ENCODE data around the gene DDA1.
"Not testable (repeated sequence)": the region's sequence is repeated elsewhere in the genome, so short reads cannot be mapped to it uniquely, and the experiment has no call there.

The DDA1 gene

DNA sequence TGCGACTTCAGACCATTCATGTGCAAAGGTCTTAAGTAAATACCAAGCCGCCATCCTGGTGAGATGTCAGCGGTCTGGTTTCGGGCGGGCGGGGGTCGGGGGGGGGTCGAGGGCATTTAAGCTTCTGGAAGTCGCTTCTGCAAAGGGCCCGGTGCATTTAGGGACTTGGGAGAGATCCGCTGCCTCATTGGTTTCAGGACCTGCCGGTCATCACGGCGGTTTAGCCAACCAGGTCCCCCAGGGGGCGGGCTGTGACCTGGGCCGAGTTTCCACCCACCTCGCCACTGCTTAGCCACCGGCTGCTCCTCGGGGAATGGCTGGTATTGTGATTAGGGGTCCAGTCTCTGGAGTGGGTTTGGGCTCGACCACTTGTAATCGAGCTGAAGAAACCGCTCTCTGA, 19.9 kb upstream of the DDA1 start:
- DNase-seq = peak; percentile 73

GRCh38 chr19:17292301-17293074, 16.9 kb upstream of the DDA1 start:
- peak; percentile 82 for DNase-seq

- DNase-seq = no peak
These were observed 15.8 kb upstream of the DDA1 start for GRCh38 chr19:17293605-17294004.

DNA sequence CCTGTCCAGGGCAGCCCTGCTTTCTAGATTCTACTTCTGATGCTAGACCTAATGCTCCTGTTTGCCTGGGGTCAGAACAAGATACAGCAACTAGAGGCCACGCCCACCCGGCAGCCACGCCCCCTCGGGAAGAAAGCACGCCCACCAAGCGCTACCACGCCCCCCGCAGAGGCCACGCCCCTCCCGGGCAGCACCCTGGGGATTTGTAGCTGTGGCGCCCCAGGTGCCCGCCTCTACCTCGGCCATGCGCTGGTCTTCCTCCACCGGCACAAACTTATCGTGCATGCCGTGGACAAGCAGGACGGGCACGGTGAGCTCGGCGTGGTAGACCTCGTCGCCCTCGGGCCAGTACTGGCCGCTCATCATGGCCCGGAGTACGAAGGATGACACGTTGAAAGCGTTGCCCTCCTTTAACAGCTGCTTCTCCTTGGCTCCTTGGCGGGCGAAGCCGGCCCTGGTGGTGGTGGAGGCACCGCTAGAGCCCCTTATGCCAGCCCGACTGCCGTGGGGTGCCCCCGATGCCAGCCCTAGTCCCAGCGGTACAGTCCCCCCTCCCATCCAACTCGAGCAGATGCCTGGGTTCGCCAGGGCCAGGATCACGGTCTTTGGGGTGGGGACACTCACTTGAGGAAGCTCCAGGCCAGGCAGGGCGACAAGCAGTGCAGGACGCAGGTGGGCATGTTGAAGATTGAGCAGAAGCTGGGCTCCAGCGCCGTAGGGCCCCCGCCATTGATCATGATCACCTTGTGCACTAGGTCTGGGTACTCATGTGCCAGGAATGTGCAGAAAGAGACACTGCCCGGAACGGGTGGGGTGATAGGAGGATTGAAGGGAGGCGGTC, 15.1 kb upstream of the DDA1 start:
- no peak for DNase-seq

DNA sequence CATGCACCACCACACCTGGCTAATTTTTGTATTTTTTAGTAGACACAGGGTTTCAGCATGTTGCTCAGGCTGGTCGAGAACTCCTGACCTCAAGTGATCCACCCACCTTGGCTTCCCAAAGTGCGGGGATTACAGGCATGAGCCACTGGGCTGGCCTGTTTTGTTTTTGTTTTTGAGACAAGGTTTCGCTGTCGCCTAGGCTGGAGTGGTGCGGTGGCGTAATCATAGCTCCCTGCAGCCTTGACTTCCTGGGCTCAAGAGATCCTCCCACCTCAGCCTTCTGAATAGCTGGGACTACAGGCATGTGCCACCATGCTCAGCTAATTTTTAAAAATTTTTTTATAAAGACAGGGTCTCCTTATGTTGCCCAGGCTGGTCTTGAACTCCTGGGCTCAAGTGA, 13.8 kb upstream of the DDA1 start:
- not testable (repeated sequence) for DNase-seq

DNA sequence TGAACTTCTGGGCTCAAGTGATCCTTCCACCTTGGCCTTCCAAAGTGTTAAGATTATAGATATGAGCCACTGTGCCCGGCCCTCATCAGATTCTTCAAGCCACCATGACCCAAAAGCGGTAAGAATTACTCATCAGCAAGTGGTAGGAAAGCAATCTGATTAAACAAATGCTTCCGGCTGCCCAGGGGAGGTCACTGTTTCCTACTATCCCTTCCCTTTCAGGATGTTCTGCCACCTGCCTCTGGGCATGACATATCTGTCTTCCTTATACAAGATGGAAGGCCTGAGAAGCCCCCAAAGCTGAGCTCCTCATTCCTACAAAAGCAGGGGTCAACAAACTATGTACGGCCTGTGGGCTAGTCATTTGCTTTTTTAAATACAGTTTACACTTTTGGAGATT, 13.1 kb upstream of the DDA1 start:
- no peak for DNase-seq

DNA sequence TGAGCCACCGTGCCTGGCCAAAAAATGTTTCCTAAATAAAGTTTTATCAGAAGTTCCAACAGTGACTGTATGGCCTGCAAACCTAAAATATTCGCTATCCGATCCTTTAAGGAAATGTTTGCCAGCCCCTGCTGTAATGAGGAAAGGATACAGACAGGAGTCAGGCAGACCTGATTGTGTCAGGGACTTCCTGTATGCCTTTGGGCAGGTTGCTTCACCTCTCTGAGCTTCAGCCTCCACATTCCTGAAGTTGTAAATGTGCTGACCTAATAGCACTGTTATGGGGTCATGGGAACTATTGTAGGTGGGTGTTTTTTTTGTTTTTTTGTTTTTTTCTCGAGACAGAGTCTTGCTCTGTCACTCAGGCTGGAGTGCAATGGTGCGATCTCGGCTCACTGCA, 12.4 kb upstream of the DDA1 start:
- no peak for DNase-seq

DNA sequence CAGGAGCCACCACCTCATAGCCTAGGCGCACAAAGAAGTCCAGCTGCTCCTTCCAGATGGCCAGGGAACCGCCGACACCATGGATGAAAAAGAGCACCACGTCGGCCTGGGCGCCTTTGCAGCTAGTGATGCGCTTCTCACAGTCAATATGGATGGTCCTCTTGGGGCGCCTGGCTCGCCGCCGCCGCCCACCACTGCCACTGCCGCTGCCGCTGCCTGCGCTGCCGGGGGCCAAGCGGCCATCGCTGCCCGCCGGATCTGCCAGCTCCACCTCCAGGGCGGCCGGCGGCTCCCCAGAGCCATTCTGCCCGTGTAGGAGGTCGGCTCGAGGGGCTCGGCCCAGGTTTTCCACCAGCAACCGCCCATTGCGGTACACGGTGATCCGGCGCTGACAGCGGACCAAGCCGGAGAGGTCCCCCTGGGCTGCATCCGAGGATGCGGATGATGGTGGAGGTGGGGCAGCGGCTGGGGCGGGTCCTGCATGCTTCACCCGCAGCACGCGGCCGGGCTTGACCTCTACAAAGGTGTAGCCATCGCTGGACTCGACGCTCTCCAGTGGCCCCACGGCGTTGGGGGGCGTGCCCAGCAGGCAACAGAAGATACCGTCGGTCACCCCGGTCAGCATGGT, 8.3 kb upstream of the DDA1 start:
- DNase-seq = no peak

- no peak for DNase-seq
These were observed 6.8 kb upstream of the DDA1 start for GRCh38 chr19:17302391-17303166.

GRCh38 chr19:17303167-17303939, 6.0 kb upstream of the DDA1 start, which contains the start of gene ABHD8:
ABHD8 (minus strand) TSS chr19:17303425; CDS start chr19:17301616, 1,809 bp downstream.
- DNase-seq = peak; percentile 97

GRCh38 chr19:17303940-17304267, 5.5 kb upstream of the DDA1 start:
- no peak for DNase-seq

DNA sequence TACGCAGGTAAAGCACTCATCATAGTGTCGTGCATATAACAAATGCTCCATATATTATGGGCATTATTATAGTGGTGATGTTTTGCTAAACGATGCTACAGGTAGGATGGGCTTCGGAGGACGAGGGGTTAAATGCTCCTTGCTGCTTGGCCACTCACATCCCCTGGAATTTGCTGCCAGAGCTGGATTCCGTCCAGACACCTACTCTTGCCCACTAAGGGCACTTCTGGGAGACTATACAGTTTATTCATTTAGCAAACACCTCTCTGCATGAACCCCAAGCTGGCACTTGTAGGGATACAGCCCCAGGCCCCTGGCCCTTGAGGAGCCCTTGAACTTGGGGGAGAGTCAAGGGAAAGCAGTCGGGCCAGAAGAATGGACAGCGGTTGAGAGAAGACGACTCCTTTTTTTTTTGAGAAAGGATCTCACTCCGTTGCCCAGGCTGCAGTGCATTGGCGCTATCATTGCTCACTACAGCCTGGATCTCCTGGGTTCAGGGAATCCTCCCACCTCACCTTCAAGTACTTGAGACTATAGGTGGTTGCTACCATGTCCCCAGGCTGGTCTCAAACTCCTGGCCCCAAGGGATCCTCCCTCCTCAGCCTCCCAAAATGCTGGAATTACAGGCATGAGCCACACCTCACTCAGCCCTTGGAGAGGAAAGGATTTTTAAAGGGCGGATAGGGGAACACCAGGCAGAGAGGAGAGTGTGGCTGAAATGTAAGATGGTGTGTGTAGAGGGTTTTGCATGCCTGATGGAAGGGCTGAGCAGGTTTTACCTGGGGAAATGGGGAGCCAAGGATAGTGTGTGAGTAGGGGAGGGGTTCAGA, 4.8 kb upstream of the DDA1 start:
- no peak for DNase-seq

- DNase-seq = no peak
These were observed 4.2 kb upstream of the DDA1 start for GRCh38 chr19:17305216-17305516.

DNA sequence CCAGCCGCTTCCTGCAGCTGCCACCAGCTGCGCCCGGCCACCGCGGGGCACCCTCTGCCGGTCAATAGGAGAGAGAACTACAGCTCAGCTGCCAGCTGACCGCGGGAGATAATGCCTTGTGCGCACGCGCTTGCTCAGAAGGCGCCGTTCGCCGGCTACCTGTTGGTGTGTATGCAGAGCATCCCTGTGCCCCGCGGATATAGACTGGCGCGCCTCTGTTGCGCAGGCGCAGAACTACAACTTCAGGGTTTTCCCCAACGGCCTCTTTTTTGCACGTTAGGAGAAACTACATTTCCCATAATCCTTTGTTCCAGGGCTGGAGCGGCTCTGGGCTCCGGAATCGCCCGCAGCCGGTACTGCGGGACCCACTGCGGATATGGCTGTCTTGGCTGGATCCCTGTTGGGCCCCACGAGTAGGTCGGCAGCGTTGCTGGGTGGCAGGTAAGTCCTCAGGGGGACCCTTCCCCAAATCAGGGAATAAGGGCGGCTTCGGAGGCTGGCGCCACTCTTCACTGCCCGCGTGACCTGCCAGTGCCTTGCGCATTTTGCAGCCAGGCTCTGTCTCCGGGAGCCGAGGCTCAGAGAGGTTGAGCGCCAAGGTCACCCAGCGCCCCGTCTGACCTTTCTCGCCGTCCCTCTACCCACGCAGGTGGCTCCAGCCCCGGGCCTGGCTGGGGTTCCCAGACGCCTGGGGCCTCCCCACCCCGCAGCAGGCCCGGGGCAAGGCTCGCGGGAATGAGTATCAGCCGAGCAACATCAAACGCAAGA, 3.7 kb upstream of the DDA1 start, which contains the start of gene MRPL34:
TSS of gene MRPL34 (plus strand) at position 356 of the 768 bp plus-strand sequence. CDS start at position 377, 21 bp downstream.
- DNase-seq = peak; percentile 97

DNA sequence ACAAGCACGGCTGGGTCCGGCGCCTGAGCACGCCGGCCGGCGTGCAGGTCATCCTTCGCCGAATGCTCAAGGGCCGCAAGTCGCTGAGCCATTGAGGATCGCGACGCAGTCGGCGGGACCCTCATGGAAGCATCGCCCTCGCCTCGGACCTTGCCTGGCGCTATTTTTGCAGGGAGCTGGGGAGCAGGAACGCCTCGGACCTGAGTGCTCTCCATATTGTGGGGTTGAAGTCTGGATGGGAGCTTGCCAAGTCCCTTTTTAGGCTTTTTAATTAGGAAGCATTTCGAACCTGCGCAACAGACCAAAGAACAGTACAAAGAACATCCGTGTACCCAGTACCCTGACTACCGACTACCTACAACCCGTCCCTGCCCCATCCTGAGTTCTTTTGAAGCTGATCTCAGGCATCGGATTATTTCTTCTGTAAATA, 3.1 kb upstream of the DDA1 start:
- DNase-seq = no peak

DNA sequence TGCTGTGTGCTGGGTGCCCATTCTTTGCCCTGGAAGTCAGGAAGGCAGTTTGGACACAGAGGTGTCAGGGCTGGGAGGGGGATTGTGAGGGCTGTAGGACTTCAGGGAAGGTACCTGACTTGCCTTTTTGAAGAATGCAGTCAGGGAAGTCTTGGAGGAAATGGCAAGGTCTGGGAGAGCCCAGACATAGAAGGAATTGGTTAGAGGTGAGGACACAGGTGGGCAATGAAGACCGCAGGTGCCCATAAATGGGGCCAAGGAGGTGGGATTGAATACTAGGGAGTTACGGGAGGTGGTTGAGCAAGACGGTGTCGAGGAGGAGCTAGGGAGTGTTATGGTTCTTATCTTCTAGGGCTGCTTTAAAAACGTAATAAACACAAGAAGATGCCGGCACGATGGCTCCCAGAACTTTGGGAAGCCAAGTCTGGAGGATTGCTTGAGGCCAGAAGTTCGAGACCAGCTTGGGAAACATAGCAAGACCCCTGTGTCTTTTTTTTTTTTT, 1.4 kb upstream of the DDA1 start:
- DNase-seq = no peak

GRCh38 chr19:17309965-17310461, 650 bp downstream of the DDA1 start:
- no peak for DNase-seq

GRCh38 chr19:17311455-17312188, 2.3 kb downstream of the DDA1 start:
- DNase-seq = no peak

Measured in left hindlimb (tissue), 1 donor.